Measurements from ENCODE around the gene SDHAF4. TPM values are rescaled to one million over a fixed set of nuclear protein-coding genes. Genes with fewer than 3 reads are reported as not detected.
A peak's percentile ranks its signal among the peaks of the same experiment; 100 is the strongest.

The SDHAF4 gene
- total RNA-seq, result 17.7 TPM
- long read RNA-seq, transcript SDHAF4-201 (3 exons, 1,196 nt), result major isoform, 6 of 8 reads
- long read RNA-seq, partial matches to known transcripts, result 0 of 8 reads
- long read RNA-seq, other reads (novel, unspliced or antisense), result 2 of 8 reads

DNA sequence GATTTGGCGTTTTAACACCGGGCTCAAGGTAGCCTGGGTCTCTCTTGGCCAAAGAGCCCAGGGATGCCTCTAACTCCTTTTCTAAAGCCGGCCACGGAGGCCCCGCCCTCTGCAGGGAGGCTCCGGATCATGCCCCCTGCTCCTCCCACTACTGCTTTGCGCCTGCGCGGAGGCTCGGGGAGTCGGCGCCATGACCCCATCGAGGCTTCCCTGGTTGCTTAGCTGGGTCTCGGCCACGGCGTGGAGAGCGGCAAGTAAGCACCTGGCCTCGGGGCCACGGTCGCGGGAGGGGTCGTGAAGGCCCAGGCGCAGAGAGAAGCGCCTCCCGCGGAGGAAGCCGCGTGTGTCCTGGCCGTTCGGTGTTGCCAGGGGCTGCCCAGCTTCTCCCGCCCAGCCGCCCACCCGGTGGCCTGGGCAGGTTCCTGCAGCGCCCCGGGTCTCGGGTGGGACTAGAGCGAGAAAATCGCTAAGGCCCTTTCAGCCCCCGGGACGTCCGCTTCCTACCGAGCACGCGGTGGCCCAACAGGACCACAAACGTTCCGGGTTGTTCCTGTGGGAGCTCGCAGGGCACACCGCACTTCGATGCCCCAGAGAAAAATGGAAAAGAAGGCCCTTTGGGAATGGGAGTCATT, at the start of gene SDHAF4:
Gene SDHAF4 (plus strand): TSS at position 180 of the 632 bp plus-strand sequence. CDS start 11 bp downstream, at position 191.
- Histone ChIP-seq H3K4me3 (peak within 1 kb of the TSS; percentile 82), H3K27me3 (ENCODE audit: low read depth) (no peaks in the 10 kb centered on the region), H3K9me3 (replicated peaks) (no peaks in the 10 kb centered on the region), H3K36me3 (peaks cover 4% of the 10 kb centered on the region), H3K27ac (replicated peaks) (peak within 1 kb of the TSS; percentile 91), H3K4me1 (peaks cover 22% of the 10 kb centered on the region)
- intact Hi-C loops (cut with micrococcal nuclease), result loop anchor here (10.0 kb wide), 1 partner anchor 98 kb away; the partner anchor contains the start of gene SMAP1
- DNase-seq, result peak; percentile 93
- TF ChIP-seq, protein P1, sequence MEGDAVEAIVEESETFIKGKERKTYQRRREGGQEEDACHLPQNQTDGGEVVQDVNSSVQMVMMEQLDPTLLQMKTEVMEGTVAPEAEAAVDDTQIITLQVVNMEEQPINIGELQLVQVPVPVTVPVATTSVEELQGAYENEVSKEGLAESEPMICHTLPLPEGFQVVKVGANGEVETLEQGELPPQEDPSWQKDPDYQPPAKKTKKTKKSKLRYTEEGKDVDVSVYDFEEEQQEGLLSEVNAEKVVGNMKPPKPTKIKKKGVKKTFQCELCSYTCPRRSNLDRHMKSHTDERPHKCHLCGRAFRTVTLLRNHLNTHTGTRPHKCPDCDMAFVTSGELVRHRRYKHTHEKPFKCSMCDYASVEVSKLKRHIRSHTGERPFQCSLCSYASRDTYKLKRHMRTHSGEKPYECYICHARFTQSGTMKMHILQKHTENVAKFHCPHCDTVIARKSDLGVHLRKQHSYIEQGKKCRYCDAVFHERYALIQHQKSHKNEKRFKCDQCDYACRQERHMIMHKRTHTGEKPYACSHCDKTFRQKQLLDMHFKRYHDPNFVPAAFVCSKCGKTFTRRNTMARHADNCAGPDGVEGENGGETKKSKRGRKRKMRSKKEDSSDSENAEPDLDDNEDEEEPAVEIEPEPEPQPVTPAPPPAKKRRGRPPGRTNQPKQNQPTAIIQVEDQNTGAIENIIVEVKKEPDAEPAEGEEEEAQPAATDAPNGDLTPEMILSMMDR (IDR thresholded peaks at IDR 0.05; ENCODE audit: borderline replicate concordance), result peak; percentile 46

DNA sequence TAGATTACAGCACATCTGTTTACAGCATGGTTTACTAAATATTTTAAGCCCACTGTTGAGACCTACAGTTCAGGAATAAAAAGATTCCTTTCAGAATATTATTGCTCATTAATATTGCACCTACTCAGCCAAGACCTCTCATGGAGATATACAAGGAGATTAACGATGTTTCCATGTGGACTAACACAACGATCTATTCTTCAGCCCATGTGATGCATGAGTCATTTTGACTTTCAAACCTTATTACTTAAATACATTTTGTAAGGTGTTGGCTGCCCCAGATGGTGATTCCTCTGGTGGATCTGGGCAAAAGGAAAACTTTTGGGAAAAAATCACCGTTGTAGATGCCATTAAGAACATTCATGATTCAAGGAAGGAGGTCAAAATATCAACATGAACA, 48.0 kb upstream of the SDHAF4 start:
- no peak overlapping the region for H3K4me3 ChIP-seq
- no peaks in the 10 kb centered on the region for H3K4me1 ChIP-seq
- no peak overlapping the region for H3K27ac ChIP-seq (replicated peaks)
- intact Hi-C loops (cut with micrococcal nuclease), result no loop called here
- TF ChIP-seq, protein P1 (IDR thresholded peaks at IDR 0.05; ENCODE audit: borderline replicate concordance), result no peak
- no peaks in the 10 kb centered on the region for H3K9me3 ChIP-seq (replicated peaks)
- H3K36me3 ChIP-seq, result peaks cover 11% of the 10 kb centered on the region
- DNase-seq, result no peak
- no peaks in the 10 kb centered on the region for H3K27me3 ChIP-seq (ENCODE audit: low read depth)

DNA sequence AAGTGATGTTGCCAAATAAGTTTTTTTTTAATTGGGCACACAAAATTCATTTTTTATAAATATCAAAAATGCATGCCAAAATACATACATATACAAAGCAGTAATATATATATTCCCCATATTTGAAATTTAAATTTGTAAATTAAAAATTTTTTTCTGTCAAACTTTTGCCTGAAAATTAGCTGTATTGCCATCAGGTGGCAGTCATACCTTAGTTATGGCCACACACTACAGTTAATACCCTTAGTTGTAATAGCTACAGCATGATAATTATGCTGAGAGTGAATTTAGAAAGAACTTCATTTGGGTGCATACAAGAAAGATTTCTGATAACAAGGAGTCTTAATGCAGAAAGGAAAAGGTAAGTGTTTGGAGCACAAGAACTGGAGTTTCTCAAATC, 46.2 kb upstream of the SDHAF4 start:
- no peak overlapping the region for H3K27ac ChIP-seq (replicated peaks)
- no peaks in the 10 kb centered on the region for H3K27me3 ChIP-seq (ENCODE audit: low read depth)
- no peak for DNase-seq
- peaks cover 18% of the 10 kb centered on the region for H3K36me3 ChIP-seq
- intact Hi-C loops (cut with micrococcal nuclease), result no loop called here
- TF ChIP-seq, protein P1 (IDR thresholded peaks at IDR 0.05; ENCODE audit: borderline replicate concordance), result peak; percentile 32
- no peaks in the 10 kb centered on the region for H3K9me3 ChIP-seq (replicated peaks)
- H3K4me3 ChIP-seq, result no peak overlapping the region
- no peaks in the 10 kb centered on the region for H3K4me1 ChIP-seq

DNA sequence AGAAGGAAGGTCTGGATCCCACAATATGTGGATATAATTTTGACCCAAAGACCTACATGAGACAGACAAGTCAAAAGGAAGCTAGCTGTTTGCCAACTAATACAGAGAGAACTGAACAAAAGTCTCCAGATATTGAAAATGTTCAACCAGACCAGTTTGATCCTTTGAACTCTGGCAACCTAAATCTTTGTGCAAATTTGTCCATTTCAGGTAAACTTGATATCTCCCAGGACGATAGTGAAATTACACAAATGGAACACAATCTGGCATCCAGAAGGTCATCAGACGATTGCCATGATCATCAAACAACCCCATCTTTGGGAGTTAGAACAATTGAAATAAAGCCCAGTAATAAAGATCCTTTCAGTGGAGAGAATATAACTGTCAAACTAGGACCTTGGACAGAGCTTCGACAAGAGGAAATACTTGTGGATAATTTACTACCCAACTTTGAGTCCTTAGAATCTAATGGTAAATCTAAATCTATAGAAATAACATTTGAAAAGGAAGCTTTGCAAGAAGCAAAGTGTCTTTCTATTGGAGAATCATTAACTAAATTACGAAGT, 41.9 kb upstream of the SDHAF4 start:
- Histone ChIP-seq H3K4me3 (no peak overlapping the region), H3K36me3 (peaks cover 40% of the 10 kb centered on the region), H3K9me3 (replicated peaks) (no peaks in the 10 kb centered on the region), H3K27me3 (ENCODE audit: low read depth) (no peaks in the 10 kb centered on the region), H3K27ac (replicated peaks) (no peak overlapping the region), H3K4me1 (no peaks in the 10 kb centered on the region)
- intact Hi-C loops (cut with micrococcal nuclease), result no loop called here
- no peak for DNase-seq
- TF ChIP-seq, protein P1 (IDR thresholded peaks at IDR 0.05; ENCODE audit: borderline replicate concordance), result no peak

DNA sequence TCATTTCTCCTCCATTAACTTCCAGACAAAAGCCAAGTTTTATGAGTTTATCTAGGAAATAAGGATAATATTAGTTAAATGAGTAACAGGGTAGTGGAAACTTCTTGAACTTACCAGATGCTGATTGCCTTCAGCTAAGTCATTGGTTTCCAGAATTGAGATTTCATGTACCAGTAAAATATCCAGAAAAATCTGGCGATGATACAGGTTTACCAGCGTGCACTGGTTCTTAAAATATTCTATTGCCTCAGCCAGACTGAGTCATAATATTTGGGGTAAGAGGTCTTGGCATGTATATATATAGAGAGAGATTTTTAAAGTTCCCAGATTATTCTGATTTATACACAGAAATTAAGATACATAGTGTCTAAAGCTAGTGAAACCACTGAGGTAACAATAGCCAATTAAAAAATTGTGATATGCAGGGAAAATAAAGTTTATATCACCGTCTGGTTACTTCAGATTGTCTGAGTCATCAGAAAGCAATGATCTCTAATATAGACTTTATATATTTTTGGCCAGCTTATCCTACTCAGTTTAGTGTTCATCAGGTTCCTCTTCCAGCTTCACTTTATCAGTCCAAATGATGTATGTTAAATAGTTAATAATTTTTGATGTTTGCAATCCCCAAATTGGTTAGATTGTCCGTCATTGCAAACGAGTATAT, 39.5 kb upstream of the SDHAF4 start:
- intact Hi-C loops (cut with micrococcal nuclease), result no loop called here
- TF ChIP-seq, protein P1 (IDR thresholded peaks at IDR 0.05; ENCODE audit: borderline replicate concordance), result no peak
- H3K4me3 ChIP-seq, result no peak overlapping the region
- H3K27ac ChIP-seq (replicated peaks), result no peak overlapping the region
- peaks cover 45% of the 10 kb centered on the region for H3K36me3 ChIP-seq
- H3K4me1 ChIP-seq, result no peaks in the 10 kb centered on the region
- no peaks in the 10 kb centered on the region for H3K27me3 ChIP-seq (ENCODE audit: low read depth)
- no peak for DNase-seq
- no peaks in the 10 kb centered on the region for H3K9me3 ChIP-seq (replicated peaks)
